GM12892 (cell line): Measurements from ENCODE around the gene BRINP1.

Source experiments
- POLR2A ChIP-seq: IDR thresholded peaks from 2 replicates; pipeline ENCODE4 v1.6.1; 2011; ENCODE audit warnings: low read depth, low read length, control low read depth
- POLR2AphosphoS5 ChIP-seq: IDR thresholded peaks from 2 replicates; pipeline ENCODE4 v1.6.1; 2011; ENCODE audit warnings: low read depth, low read length, control low read depth
- TAF1 ChIP-seq: IDR thresholded peaks from 2 replicates; pipeline ENCODE4 v1.6.1; 2011; ENCODE audit warnings: low read depth, mild to moderate bottlenecking, control low read depth, low read length, borderline replicate concordance

DNA sequence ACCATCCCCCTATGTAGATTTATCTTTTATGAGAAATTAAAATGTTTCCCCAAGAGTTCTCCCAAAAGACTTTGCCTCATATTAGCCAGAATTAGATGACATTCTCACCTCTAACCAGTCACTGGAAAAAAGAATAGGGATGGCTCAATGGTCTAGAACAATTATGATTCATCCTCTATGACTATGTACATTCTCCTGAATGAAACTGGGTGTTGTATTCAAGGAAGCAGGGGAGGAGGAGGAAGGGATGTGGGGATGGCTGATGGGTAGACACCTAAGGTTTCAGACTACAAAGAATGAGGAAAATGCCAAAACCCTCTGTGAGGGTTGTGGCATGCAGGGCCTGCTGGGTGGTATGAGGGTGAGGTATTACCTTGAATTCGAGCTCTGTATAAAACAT, 49.5 kb upstream of the BRINP1 start:
- TF ChIP-seq POLR2AphosphoS5, result no peak
- TF ChIP-seq POLR2A, result no peak
- TF ChIP-seq TAF1, result no peak
